Endothelial cell of umbilical vein (primary cell): Measurements from ENCODE around the gene USHBP1.

Experiments used
- JUN ChIP-seq: IDR thresholded peaks from 2 replicates; pipeline ENCODE4 v1.6.1; 2011; ENCODE audit warnings: borderline replicate concordance, low read depth; ENCODE audit not compliant: insufficient read length, insufficient read depth
- POLR2AphosphoS5 ChIP-seq: IDR thresholded peaks from 2 replicates; pipeline ENCODE4 v1.6.1; 2012; ENCODE audit warnings: low read depth, mild to moderate bottlenecking, control low read depth, low read length, moderate library complexity; ENCODE audit not compliant: insufficient read depth

- TF ChIP-seq POLR2AphosphoS5 (no peak), JUN (no peak)
Measured at GRCh38 chr19:17202713-17203112, 61.8 kb downstream of the USHBP1 start.
